PC-9 (cell line): ENCODE measurements around the gene INPP5A. TPM values are rescaled to one million over a fixed set of nuclear protein-coding genes. Genes with fewer than 3 reads are reported as not detected.

Experiments
- BruUV-seq: library from RNA; stranded (reverse); fragments of 400-500 nt; replicated peaks from 2 replicates; lab custom pipeline; 2021; lab: Mats Ljungman, UMichigan
- CTCF ChIA-PET: fragments of 300-600 bp; sonication (Branson Sonifier 250); formaldehyde crosslinking; loops from one replicate; lab custom pipeline; 2022; ENCODE audit warnings: antibody characterized with exemption; lab: Charles Lee
- POLR2A ChIA-PET: fragments of 300-600 bp; sonication (Branson Sonifier 250); formaldehyde crosslinking; loops from one replicate; lab custom pipeline; 2022; ENCODE audit warnings: antibody characterized with exemption; ENCODE audit not compliant: unreplicated experiment; lab: Charles Lee
- DNase-seq, 2 experiments: peaks; one replicate each; pipeline versions ENCODE4 v3.0.0 to v3.0.0-alpha.2; 2015 to 2022; ENCODE audit warnings: mixed read lengths in 1 of 2
- H2AFZ ChIP-seq: fragments of 200-600 bp; sonication (generic); 2 replicates; pipeline ENCODE4 v1.8.1; 2017; ENCODE audit warnings: antibody characterized with exemption
- H3F3A ChIP-seq: fragments of 200-600 bp; sonication (generic); 2 replicates; pipeline ENCODE4 v1.8.1; 2017; ENCODE audit warnings: antibody characterized with exemption, mild to moderate bottlenecking, low read depth; ENCODE audit not compliant: insufficient read depth
- H3K27ac ChIP-seq: fragments of 200-600 bp; sonication (generic); 2 replicates; pipeline ENCODE4 v1.6.1; 2016; ENCODE audit warnings: mixed run types
- H3K27me3 ChIP-seq: fragments of 200-600 bp; sonication (generic); 2 replicates; pipeline ENCODE4 v1.6.1; 2016; ENCODE audit warnings: low read depth, mixed run types; ENCODE audit not compliant: insufficient read depth
- H3K36me3 ChIP-seq: fragments of 200-600 bp; sonication (generic); 2 replicates; pipeline ENCODE4 v1.6.1; 2016; ENCODE audit warnings: low read depth, mixed run types
- H3K4me1 ChIP-seq: fragments of 200-600 bp; sonication (generic); replicated peaks from 2 replicates; pipeline ENCODE4 v1.6.1; 2016; ENCODE audit warnings: mixed run types; ENCODE audit not compliant: insufficient read depth
- H3K4me2 ChIP-seq: fragments of 200-600 bp; sonication (generic); 2 replicates; pipeline ENCODE4 v1.6.1; 2017; ENCODE audit warnings: mixed run types
- H3K4me3 ChIP-seq: fragments of 200-600 bp; sonication (generic); 2 replicates; pipeline ENCODE4 v1.6.1; 2016; ENCODE audit warnings: mixed run types
- H3K79me2 ChIP-seq: fragments of 200-600 bp; sonication (generic); 2 replicates; pipeline ENCODE4 v1.6.1; 2017; ENCODE audit warnings: low read depth, mixed run types
- H3K9me2 ChIP-seq: fragments of 200-600 bp; sonication (generic); 2 replicates; pipeline ENCODE4 v1.8.1; 2017; ENCODE audit warnings: mild to moderate bottlenecking; ENCODE audit not compliant: insufficient read depth
- H3K9me3 ChIP-seq: fragments of 200-600 bp; sonication (generic); 2 replicates; pipeline ENCODE4 v1.8.1; 2016; ENCODE audit warnings: low read depth; ENCODE audit not compliant: insufficient read depth
- H4K20me1 ChIP-seq: fragments of 200-600 bp; sonication (generic); 2 replicates; pipeline ENCODE4 v1.8.1; 2017; ENCODE audit not compliant: insufficient read depth
- CTCF ChIP-seq: fragments of 200-600 bp; sonication (generic); conservative IDR thresholded peaks from 2 replicates; pipeline ENCODE4 v1.6.1; 2017; ENCODE audit warnings: mixed run types, antibody characterized with exemption, mild to moderate bottlenecking, moderate library complexity
- EZH2 ChIP-seq: fragments of 200-600 bp; sonication (generic); IDR thresholded peaks from 2 replicates; pipeline ENCODE4 v1.8.0; 2017; ENCODE audit warnings: antibody characterized with exemption, low read depth
- intact Hi-C: fragments of 100-400 bp; cut with micrococcal nuclease; formaldehyde crosslinking; loops from one replicate; pipeline ENCODE4 v1.10.0; 2022; ENCODE audit not compliant: unreplicated experiment
- total RNA-seq: library from RNA; stranded (reverse); gene quantifications from 2 replicates; pipeline ENCODE4 v1.2.3, GENCODE V29; 2021

The INPP5A gene
- total RNA-seq, 1 experiment from 2014 or later: 18.4 TPM

- Histone ChIP-seq H3K4me3 (no peak overlapping the region), H3K79me2 (no peaks in the 10 kb centered on the region), H3K4me1 (no peaks in the 10 kb centered on the region), H3K9me2 (no peaks in the 10 kb centered on the region), H3K4me2 (no peak overlapping the region), H3F3A (no peaks in the 10 kb centered on the region), H4K20me1 (no peaks in the 10 kb centered on the region), H3K27ac (no peak overlapping the region), H2AFZ (no peak overlapping the region), H3K9me3 (no peaks in the 10 kb centered on the region), H3K27me3 (no peaks in the 10 kb centered on the region), H3K36me3 (no peaks in the 10 kb centered on the region)
- BruUV-seq: no TSS peak
- intact Hi-C loops: no loop called here
- ChIA-PET POLR2A (no interaction called here), CTCF (no interaction called here)
- TF ChIP-seq EZH2 (no peak), CTCF (no peak)
- DNase-seq: no peak
These were observed 171.3 kb downstream of the INPP5A start for GRCh38 chr10:132708936-132709335.

- no peak overlapping the region for H2AFZ ChIP-seq
These were observed 171.9 kb downstream of the INPP5A start for GRCh38 chr10:132709471-132709951.

GRCh38 chr10:132710036-132710686 lies 172.6 kb downstream of the INPP5A start:
- H3K9me3 ChIP-seq: no peaks in the 10 kb centered on the region
- POLR2A ChIA-PET: no interaction called here
- TF ChIP-seq EZH2 (no peak), CTCF (no peak)
- no peaks in the 10 kb centered on the region for H3K36me3 ChIP-seq
- no peak for DNase-seq
- H3F3A ChIP-seq: no peaks in the 10 kb centered on the region
- BruUV-seq: no TSS peak
- H3K27ac ChIP-seq: no peak overlapping the region
- intact Hi-C loops: no loop called here
- H3K27me3 ChIP-seq: no peaks in the 10 kb centered on the region
- H3K9me2 ChIP-seq: no peaks in the 10 kb centered on the region
- no peak overlapping the region for H3K4me3 ChIP-seq
- H3K4me1 ChIP-seq: no peaks in the 10 kb centered on the region
- no peak overlapping the region for H2AFZ ChIP-seq
- H4K20me1 ChIP-seq: no peaks in the 10 kb centered on the region
- CTCF ChIA-PET: no interaction called here
- H3K79me2 ChIP-seq: no peaks in the 10 kb centered on the region
- H3K4me2 ChIP-seq: no peak overlapping the region

More at GRCh38 chr10:132709471-132709951, 171.9 kb downstream of the INPP5A start:
- Histone ChIP-seq H4K20me1 (no peaks in the 10 kb centered on the region), H3K79me2 (no peaks in the 10 kb centered on the region), H3K36me3 (no peaks in the 10 kb centered on the region), H3F3A (no peaks in the 10 kb centered on the region), H3K27me3 (no peaks in the 10 kb centered on the region), H3K4me3 (no peak overlapping the region), H3K9me3 (no peaks in the 10 kb centered on the region), H3K4me2 (no peak overlapping the region), H3K9me2 (no peaks in the 10 kb centered on the region), H3K27ac (no peak overlapping the region), H3K4me1 (no peaks in the 10 kb centered on the region)
- ChIA-PET POLR2A (no interaction called here), CTCF (no interaction called here)
- no peak for DNase-seq
- no peak for TF ChIP-seq CTCF
- no peak for TF ChIP-seq EZH2
- intact Hi-C loops: no loop called here
- no TSS peak for BruUV-seq
